Measurements from ENCODE around the gene COL5A2. TPM values are rescaled to one million over a fixed set of nuclear protein-coding genes. Genes with fewer than 3 reads are reported as not detected.
A peak's percentile ranks its signal among the peaks of the same experiment; 100 is the strongest.

COL5A2 gene
- total and polyA plus RNA-seq, 9 of the 15 experiments (the other 6 are each of a cell fraction or from before 2014, with no cell fraction given), result 0.01 to 0.54 (median 0.19) TPM

GRCh38 chr2:189210250-189211087 lies 30.9 kb upstream of the COL5A2 start (continued):
- no peak for TF ChIP-seq ZBTB40 (IDR thresholded peaks at IDR 0.05)
- no peak for TF ChIP-seq ZBTB40 (CRISPR knock-in tag; IDR thresholded peaks at IDR 0.05)
- TF ChIP-seq BDP1 (IDR thresholded peaks at IDR 0.05; ENCODE audit: insufficient read depth, insufficient read length), result no peak
- no peak for TF ChIP-seq MYC (IDR thresholded peaks at IDR 0.05; ENCODE audit: low read depth, low read length)
- no peak for TF ChIP-seq MYC (CRISPR knock-in tag; IDR thresholded peaks at IDR 0.05; ENCODE audit: borderline replicate concordance, low read depth)
- TF ChIP-seq PYGO2 (tag; IDR thresholded peaks at IDR 0.05), result no peak
- peak; percentile 72 for TF ChIP-seq TEAD4 (IDR thresholded peaks at IDR 0.05; ENCODE audit: low read length)
- no peak for TF ChIP-seq TEAD4 (CRISPR knock-in tag; IDR thresholded peaks at IDR 0.05; ENCODE audit: borderline replicate concordance)
- no peak for TF ChIP-seq HEY1 (CRISPR knock-in tag; IDR thresholded peaks at IDR 0.05; ENCODE audit: borderline replicate concordance)
- no peak for TF ChIP-seq RAD21 (CRISPR knock-in tag; conservative IDR thresholded peaks at IDR 0.05 in 1 of 2, IDR thresholded peaks at IDR 0.05 in 1 of 2)
- TF ChIP-seq TAL1 (IDR thresholded peaks at IDR 0.05), result peak; percentile 61
- no peak for TF ChIP-seq NKRF (IDR thresholded peaks at IDR 0.05; ENCODE audit: borderline replicate concordance)
- TF ChIP-seq ERF (CRISPR knock-in tag; IDR thresholded peaks at IDR 0.05), result no peak
- TF ChIP-seq PCBP2 (IDR thresholded peaks at IDR 0.05; ENCODE audit: low read depth, low read length, poor library complexity, severe bottlenecking), result no peak
- no peak for TF ChIP-seq SMARCA5 (IDR thresholded peaks at IDR 0.05)
- TF ChIP-seq MXI1 (IDR thresholded peaks at IDR 0.05; ENCODE audit: low read depth, low read length), result no peak
- TF ChIP-seq PHF8 (IDR thresholded peaks at IDR 0.05; ENCODE audit: borderline replicate concordance, low read length), result no peak
